Superior temporal gyrus (tissue), 1 donor: ENCODE data around the gene ZBTB37.
A peak's percentile ranks its signal among the peaks of the same experiment; 100 is the strongest.
"Not testable (repeated sequence)": the region's sequence is repeated elsewhere in the genome, so short reads cannot be mapped to it uniquely, and the experiment has no call there.

Experiments
- DNase-seq: peaks from one replicate; pipeline ENCODE4 v3.0.0-alpha.2; 2016; ENCODE audit errors: extremely low spot score

The ZBTB37 gene

GRCh38 chr1:173868266-173869020 is at the start of gene ZBTB37:
Gene ZBTB37 (plus strand): TSS chr1:173868380. CDS start chr1:173870226, 1,846 bp downstream.
- no peak for DNase-seq

GRCh38 chr1:173818459-173818858 is 49.7 kb upstream of the ZBTB37 start:
- no peak for DNase-seq

- no peak for DNase-seq
Measured at GRCh38 chr1:173821680-173822079, 46.5 kb upstream of the ZBTB37 start.

GRCh38 chr1:173823781-173824314 is 44.3 kb upstream of the ZBTB37 start:
- DNase-seq, result no peak

GRCh38 chr1:173824315-173825081 is 43.7 kb upstream of the ZBTB37 start, which contains the start of the genes CENPL and DARS2:
Gene CENPL (minus strand): TSS chr1:173824883. CDS start chr1:173811299, 13,584 bp downstream.
Gene DARS2 (plus strand): TSS chr1:173824673. CDS start chr1:173825230, 557 bp downstream.
- DNase-seq, result peak; percentile 99

GRCh38 chr1:173827611-173828010 is 40.6 kb upstream of the ZBTB37 start:
- DNase-seq, result no peak

GRCh38 chr1:173832748-173833147 is 35.4 kb upstream of the ZBTB37 start:
- DNase-seq, result no peak

GRCh38 chr1:173852105-173852504 is 16.1 kb upstream of the ZBTB37 start:
- no peak for DNase-seq

- no peak for DNase-seq
Measured at GRCh38 chr1:173853074-173853473, 15.1 kb upstream of the ZBTB37 start.

GRCh38 chr1:173856014-173856413 is 12.2 kb upstream of the ZBTB37 start:
- no peak for DNase-seq

GRCh38 chr1:173856903-173857302 is 11.3 kb upstream of the ZBTB37 start:
- no peak for DNase-seq

GRCh38 chr1:173857363-173857917 is 10.7 kb upstream of the ZBTB37 start:
- DNase-seq, result no peak

GRCh38 chr1:173859547-173859946 is 8.6 kb upstream of the ZBTB37 start:
- DNase-seq, result not testable (repeated sequence)

- no peak for DNase-seq
Measured at GRCh38 chr1:173860065-173860464, 8.1 kb upstream of the ZBTB37 start.

- DNase-seq, result no peak
Measured at GRCh38 chr1:173861731-173862145, 6.4 kb upstream of the ZBTB37 start.

- DNase-seq, result not testable (repeated sequence)
Measured at GRCh38 chr1:173862146-173862768, 5.9 kb upstream of the ZBTB37 start.

GRCh38 chr1:173862769-173863223 is 5.4 kb upstream of the ZBTB37 start:
- no peak for DNase-seq

- no peak for DNase-seq
Measured at GRCh38 chr1:173863224-173864161, 4.7 kb upstream of the ZBTB37 start.

GRCh38 chr1:173864179-173864867 is 3.9 kb upstream of the ZBTB37 start:
- DNase-seq, result no peak
